ENCODE results near the gene UGT3A2.

The UGT3A2 gene

GRCh38 chr5:36068751-36069281, 2.1 kb upstream of the UGT3A2 start:
- in situ Hi-C loops (cut with HindIII; ENCODE audit: low pct_unique_long_range_greater_than_20kb, low sequenced_read_pairs), result no loop called here
- no peak for DNase-seq (ENCODE audit: low read depth in 1 of 2, low spot score in 1 of 2)
- TF ChIP-seq JUND (IDR thresholded peaks at IDR 0.05; ENCODE audit: low read depth), result no peak

GRCh38 chr5:36066001-36066539, 612 bp downstream of the UGT3A2 start:
- DNase-seq (ENCODE audit: low read depth in 1 of 2, low spot score in 1 of 2), result peak in 1 of 2 experiments; percentile 33
- TF ChIP-seq JUND (IDR thresholded peaks at IDR 0.05; ENCODE audit: low read depth), result no peak
- in situ Hi-C loops (cut with HindIII; ENCODE audit: low pct_unique_long_range_greater_than_20kb, low sequenced_read_pairs), result no loop called here

- peak in 1 of 2 experiments; percentile 55 for DNase-seq (ENCODE audit: low read depth in 1 of 2, low spot score in 1 of 2)
- in situ Hi-C loops (cut with HindIII; ENCODE audit: low pct_unique_long_range_greater_than_20kb, low sequenced_read_pairs), result no loop called here
These were observed 6.2 kb downstream of the UGT3A2 start for GRCh38 chr5:36060420-36060887.

GRCh38 chr5:36059571-36060419, 6.9 kb downstream of the UGT3A2 start:
- in situ Hi-C loops (cut with HindIII; ENCODE audit: low pct_unique_long_range_greater_than_20kb, low sequenced_read_pairs), result no loop called here
- no peak for TF ChIP-seq JUND (IDR thresholded peaks at IDR 0.05; ENCODE audit: low read depth)
- DNase-seq (ENCODE audit: low read depth in 1 of 2, low spot score in 1 of 2), result peak in 1 of 2 experiments; percentile 48

More at GRCh38 chr5:36060420-36060887, 6.2 kb downstream of the UGT3A2 start:
- no peak for TF ChIP-seq JUND (IDR thresholded peaks at IDR 0.05; ENCODE audit: low read depth)

- DNase-seq (ENCODE audit: low read depth in 1 of 2, low spot score in 1 of 2), result no peak
- no peak for TF ChIP-seq JUND (IDR thresholded peaks at IDR 0.05; ENCODE audit: low read depth)
- in situ Hi-C loops (cut with HindIII; ENCODE audit: low pct_unique_long_range_greater_than_20kb, low sequenced_read_pairs), result no loop called here
These were observed 7.9 kb downstream of the UGT3A2 start for GRCh38 chr5:36058776-36059175.

GRCh38 chr5:36057386-36057785, 9.3 kb downstream of the UGT3A2 start:
- no peak for TF ChIP-seq JUND (IDR thresholded peaks at IDR 0.05; ENCODE audit: low read depth)
- in situ Hi-C loops (cut with HindIII; ENCODE audit: low pct_unique_long_range_greater_than_20kb, low sequenced_read_pairs), result no loop called here
- DNase-seq (ENCODE audit: low read depth in 1 of 2, low spot score in 1 of 2), result no peak

GRCh38 chr5:36056422-36056821, 10.3 kb downstream of the UGT3A2 start:
- DNase-seq (ENCODE audit: low read depth in 1 of 2, low spot score in 1 of 2), result no peak
- in situ Hi-C loops (cut with HindIII; ENCODE audit: low pct_unique_long_range_greater_than_20kb, low sequenced_read_pairs), result no loop called here
- no peak for TF ChIP-seq JUND (IDR thresholded peaks at IDR 0.05; ENCODE audit: low read depth)

- in situ Hi-C loops (cut with HindIII; ENCODE audit: low pct_unique_long_range_greater_than_20kb, low sequenced_read_pairs), result no loop called here
- DNase-seq (ENCODE audit: low read depth in 1 of 2, low spot score in 1 of 2), result no peak
- no peak for TF ChIP-seq JUND (IDR thresholded peaks at IDR 0.05; ENCODE audit: low read depth)
These were observed 10.7 kb downstream of the UGT3A2 start for GRCh38 chr5:36055984-36056383.

- no peak for DNase-seq (ENCODE audit: low read depth in 1 of 2, low spot score in 1 of 2)
- in situ Hi-C loops (cut with HindIII; ENCODE audit: low pct_unique_long_range_greater_than_20kb, low sequenced_read_pairs), result no loop called here
- TF ChIP-seq JUND (IDR thresholded peaks at IDR 0.05; ENCODE audit: low read depth), result no peak
These were observed 12.0 kb downstream of the UGT3A2 start for GRCh38 chr5:36054647-36055046.

- in situ Hi-C loops (cut with HindIII; ENCODE audit: low pct_unique_long_range_greater_than_20kb, low sequenced_read_pairs), result no loop called here
- no peak for DNase-seq (ENCODE audit: low read depth in 1 of 2, low spot score in 1 of 2)
- no peak for TF ChIP-seq JUND (IDR thresholded peaks at IDR 0.05; ENCODE audit: low read depth)
These were observed 14.1 kb downstream of the UGT3A2 start for GRCh38 chr5:36052538-36052937.

GRCh38 chr5:36049949-36050348, 16.7 kb downstream of the UGT3A2 start:
- in situ Hi-C loops (cut with HindIII; ENCODE audit: low pct_unique_long_range_greater_than_20kb, low sequenced_read_pairs), result no loop called here
- TF ChIP-seq JUND (IDR thresholded peaks at IDR 0.05; ENCODE audit: low read depth), result no peak
- no peak for DNase-seq (ENCODE audit: low read depth in 1 of 2, low spot score in 1 of 2)

- TF ChIP-seq JUND (IDR thresholded peaks at IDR 0.05; ENCODE audit: low read depth), result no peak
- in situ Hi-C loops (cut with HindIII; ENCODE audit: low pct_unique_long_range_greater_than_20kb, low sequenced_read_pairs), result no loop called here
- no peak for DNase-seq (ENCODE audit: low read depth in 1 of 2, low spot score in 1 of 2)
These were observed 19.1 kb downstream of the UGT3A2 start for GRCh38 chr5:36047384-36048160.
